Right cardiac atrium (tissue), 5 donors: ENCODE results near the gene CFAP69. TPM values are rescaled to one million over a fixed set of nuclear protein-coding genes. Genes with fewer than 3 reads are reported as not detected.
"Not testable (repeated sequence)": the region's sequence is repeated elsewhere in the genome, so short reads cannot be mapped to it uniquely, and the experiment has no call there.

Experiments
- ATAC-seq, 2 donors: fragments of 200-7000 bp; cut with Tn5 transposase; one replicate each; pipeline versions ENCODE4 v1.8.0 to v1.9.1; 2020; ENCODE audit warnings: moderate library complexity in 2 of 2, mild to moderate bottlenecking in 1 of 2
- DNase-seq, 3 donors: peaks; one replicate each; pipeline ENCODE4 v3.0.0-alpha.2; 2020
- H3K27ac ChIP-seq: one replicate; pipeline ENCODE4 v1.5.1; 2013; ENCODE audit warnings: mild to moderate bottlenecking, low read length, control low read depth, moderate library complexity
- H3K27me3 ChIP-seq: one replicate; pipeline ENCODE4 v1.6.1; 2013; ENCODE audit not compliant: control insufficient read depth, insufficient read depth
- H3K4me1 ChIP-seq: one replicate; pipeline ENCODE4 v1.6.1; 2013; ENCODE audit warnings: low read length; ENCODE audit not compliant: control insufficient read depth, insufficient read depth
- H3K4me3 ChIP-seq: one replicate; pipeline ENCODE4 v1.5.1; 2013; ENCODE audit warnings: low read length, control low read depth
- H3K9me3 ChIP-seq: one replicate; pipeline ENCODE4 v1.6.1; 2013; ENCODE audit warnings: low read length; ENCODE audit not compliant: control insufficient read depth
- WGBS: extraction: QIAGEN DNeasy Blood & Tissue Kit; methylation state at CpG from one replicate; pipeline ENCODE4 v1.1.7; 2013; 5-methylcytosine and 5-hydroxymethylcytosine counted together
- intact Hi-C, 4 donors: fragments of 100-400 bp; cut with DNase I; formaldehyde crosslinking; loops; one replicate each; pipeline versions ENCODE4 v1.11.0 to v1.14.0; 2022 to 2023
- polyA plus RNA-seq: library from polyadenylated mRNA; stranded (reverse); fragments of 200-250 nt; gene quantifications from one replicate; pipeline ENCODE4 v1.2.3, GENCODE V29; 2013
- total RNA-seq, 4 donors: library from RNA; stranded (reverse); fragmentation: NEBNext Ultra II Directional; extraction: Animal tissue kit (Norgen Biotek cat#: 25700); gene quantifications; one replicate each; pipeline ENCODE4 v1.2.1, GENCODE V29; 2021
- donor health status: healthy with polysubstance abuse.
- donor health status: DM: no; HTN: yes; CAD: no.
- donor health status: DM: no; HTN: no; CAD: no.
- donor health status: DM: no; HTN: yes; CAD: no; lungs with severe emphysema.
- donor health status: DM: yes; HTN: yes; CAD: no.

CFAP69 gene
- total and polyA plus RNA-seq, 5 donors: 2.3 to 7.4 (median 3.6) TPM

DNA sequence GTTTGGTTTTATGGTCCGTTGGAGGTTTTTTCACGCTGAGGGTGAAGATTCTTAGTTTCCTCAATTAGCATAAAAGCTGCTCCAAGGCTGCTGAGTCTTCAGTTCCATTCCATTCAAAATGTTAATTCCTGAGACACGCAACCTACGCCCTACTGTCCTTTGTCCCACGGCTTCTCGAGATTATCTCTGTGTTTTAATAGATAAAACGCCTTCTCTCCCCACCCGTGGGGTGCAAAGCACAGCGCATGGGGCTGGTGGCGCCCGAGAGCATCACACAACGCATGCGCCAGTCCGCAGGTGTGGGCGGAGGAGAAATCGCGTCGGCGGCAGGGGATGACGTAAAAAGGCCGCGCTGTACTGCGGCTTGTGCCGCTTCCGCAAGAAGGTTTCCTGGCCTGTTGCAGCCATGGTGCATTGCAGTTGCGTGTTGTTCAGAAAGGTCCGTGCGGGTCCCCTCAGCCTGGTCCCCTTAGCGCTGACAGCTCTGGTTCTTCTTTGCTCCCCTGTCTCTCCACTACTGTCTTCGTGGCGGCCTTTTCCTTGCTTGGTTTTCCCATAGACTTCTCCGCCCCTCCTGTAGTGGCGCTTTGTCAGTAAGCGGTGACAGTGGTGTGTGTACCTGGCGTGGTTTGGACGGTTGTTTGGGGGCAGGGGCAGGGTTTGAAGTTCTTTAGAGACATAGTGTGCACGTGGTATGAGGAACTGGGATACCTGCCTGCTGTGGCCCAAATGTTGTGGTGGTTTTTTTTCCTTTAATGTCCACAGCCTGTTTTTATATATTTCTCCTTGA lies 101.6 kb downstream of the CFAP69 start, which contains the start of gene GTPBP10:
GTPBP10 (plus strand) TSS at position 381 of the 790 bp plus-strand sequence; CDS start at position 407, 26 bp downstream.
- intact Hi-C loops: loop anchor here in 1 of 4 donors (5.0 kb wide), 1 partner anchor 56 kb away; the partner anchor contains the start of gene CLDN12

DNA sequence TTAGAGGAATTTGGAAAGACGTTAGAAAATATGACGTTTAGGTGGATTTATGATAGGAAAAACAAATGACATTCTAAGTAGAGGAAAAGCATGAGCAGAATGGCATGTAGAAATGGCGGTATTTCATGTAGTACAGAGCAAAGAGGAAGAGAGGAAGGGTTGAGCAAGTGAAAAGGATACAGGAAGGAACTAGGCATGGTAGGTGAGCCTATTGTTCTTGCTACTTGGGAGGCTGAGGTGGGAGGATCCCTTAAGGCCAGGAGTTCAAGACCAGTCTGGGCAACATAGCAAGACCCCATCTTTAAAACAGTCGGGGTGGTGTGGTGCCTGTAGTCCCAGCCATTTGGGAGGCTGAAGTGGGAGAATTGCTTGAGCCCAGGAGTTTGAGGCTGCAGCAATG lies 102.8 kb downstream of the CFAP69 start:
- Histone ChIP-seq H3K9me3 (no peaks in the 10 kb centered on the region), H3K4me3 (no peak overlapping the region), H3K4me1 (no peaks in the 10 kb centered on the region), H3K27me3 (no peaks in the 10 kb centered on the region), H3K27ac (no peak overlapping the region)
- 79% methylated on average over 4 of the region's 4 CpGs for WGBS
- ATAC-seq (no peak), DNase-seq (no peak)
- intact Hi-C loops: loop anchor here in 1 of 4 donors (5.0 kb wide), 1 partner anchor 55 kb away; the partner anchor contains the start of gene CLDN12

More for the DNA sequence above, 101.6 kb downstream of the CFAP69 start, which contains the start of gene GTPBP10:
- DNase-seq (peak; percentile 96 to 97 (median 97)), ATAC-seq (peak; percentile 100)
- Histone ChIP-seq H3K4me1 (no peaks in the 10 kb centered on the region), H3K27ac (peak within 1 kb of the TSS; percentile 69), H3K9me3 (no peaks in the 10 kb centered on the region), H3K27me3 (no peaks in the 10 kb centered on the region), H3K4me3 (peak within 1 kb of the TSS; percentile 88)
- WGBS: under 1% methylated on average over 37 of the region's 37 CpGs

DNA sequence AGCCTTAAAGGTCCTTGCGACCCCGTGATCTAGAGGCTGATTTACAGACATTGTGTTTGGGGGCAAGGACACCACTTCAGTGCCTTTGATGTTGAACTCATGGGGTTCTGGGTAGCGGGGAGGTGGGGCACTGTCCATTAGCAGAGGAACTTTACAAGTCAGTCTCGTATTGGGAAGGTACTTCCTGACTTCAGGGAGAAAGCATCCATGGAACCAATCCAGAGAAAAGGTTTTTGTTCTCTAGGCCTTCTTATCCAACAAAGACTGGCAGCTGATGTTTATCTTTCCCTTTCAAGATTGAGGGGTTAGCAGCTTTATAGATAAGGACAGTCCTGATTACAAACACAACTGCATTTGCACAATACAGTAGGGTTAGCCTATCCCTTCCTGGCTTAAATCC lies 104.3 kb downstream of the CFAP69 start:
- no peaks in the 10 kb centered on the region for H3K4me1 ChIP-seq
- no peak for DNase-seq
- H3K27me3 ChIP-seq: no peaks in the 10 kb centered on the region
- H3K27ac ChIP-seq: no peak overlapping the region
- WGBS: 83% methylated on average over 4 of the region's 4 CpGs
- intact Hi-C loops: loop anchor here in 1 of 4 donors (5.0 kb wide), 1 partner anchor 53 kb away; the partner anchor contains the start of gene CLDN12
- ATAC-seq: no peak
- no peaks in the 10 kb centered on the region for H3K9me3 ChIP-seq
- no peak overlapping the region for H3K4me3 ChIP-seq

DNA sequence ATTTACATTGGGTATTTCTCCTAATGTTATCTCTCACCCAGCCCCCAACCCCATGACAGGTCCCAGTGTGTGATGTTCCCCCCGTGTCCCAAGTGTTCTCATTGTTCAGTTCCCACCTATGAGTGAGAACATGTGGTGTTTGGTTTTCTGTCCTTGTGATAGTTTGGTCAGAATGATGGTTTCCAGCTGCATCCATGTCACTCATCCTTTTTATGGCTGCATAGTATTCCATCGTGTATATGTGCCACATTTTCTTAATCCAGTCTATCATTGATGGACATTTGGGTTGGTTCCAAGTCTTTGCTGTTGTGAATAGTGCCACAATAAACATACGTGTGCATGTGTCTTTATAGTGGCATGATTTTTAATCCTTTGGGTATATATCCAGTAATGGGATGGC lies 105.1 kb downstream of the CFAP69 start:
- WGBS: 93% methylated on average over 3 of the region's 3 CpGs
- H3K27me3 ChIP-seq, H3K4me3 ChIP-seq, ATAC-seq, H3K9me3 ChIP-seq, DNase-seq, H3K27ac ChIP-seq, intact Hi-C loops, H3K4me1 ChIP-seq: not testable (repeated sequence)

DNA sequence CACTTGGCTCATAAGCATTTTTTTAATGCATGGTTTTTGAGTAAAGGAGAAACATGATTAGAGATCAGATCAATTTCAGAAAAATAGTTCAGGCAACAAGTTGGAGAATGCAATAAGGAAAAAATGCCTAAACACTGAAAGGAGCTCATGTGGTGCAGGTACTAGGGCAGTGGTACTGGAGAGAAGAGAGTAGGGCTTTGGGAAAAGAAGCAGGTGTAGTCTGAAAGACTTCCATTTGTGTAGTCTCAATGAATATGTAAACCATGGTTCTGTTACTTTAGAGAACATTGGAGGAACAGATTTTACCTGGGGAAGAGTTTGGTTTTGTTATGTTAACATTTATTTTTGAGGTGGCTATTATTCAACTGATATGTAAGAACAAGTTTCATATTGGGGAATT lies 107.0 kb downstream of the CFAP69 start:
- H3K4me1 ChIP-seq: no peaks in the 10 kb centered on the region
- H3K27ac ChIP-seq: no peak overlapping the region
- H3K27me3 ChIP-seq: no peaks in the 10 kb centered on the region
- DNase-seq (no peak), ATAC-seq (no peak)
- intact Hi-C loops: no loop called here
- no peak overlapping the region for H3K4me3 ChIP-seq
- no peaks in the 10 kb centered on the region for H3K9me3 ChIP-seq

Other genes with a start within 250 kb of the CFAP69 start
- 1 to 10 TPM; 1.5 to 7.8 (median 3.1) TPM for gene STEAP1, start 90.7 kb upstream of the CFAP69 start, total RNA-seq
- gene STEAP1, start 90.7 kb upstream of the CFAP69 start, polyA plus RNA-seq: 1.9 TPM
- 10 to 100 TPM; 29.9 to 46.3 (median 42.5) TPM for gene STEAP2, start 33.4 kb upstream of the CFAP69 start, total RNA-seq
- 16.7 TPM for gene STEAP2, start 33.4 kb upstream of the CFAP69 start, polyA plus RNA-seq
- gene FAM237B, start 76.1 kb downstream of the CFAP69 start, total RNA-seq: not detected
- not detected for gene FAM237B, start 76.1 kb downstream of the CFAP69 start, polyA plus RNA-seq
- 10 to 100 TPM; 15.3 to 25.9 (median 20.3) TPM for gene GTPBP10, start 101.5 kb downstream of the CFAP69 start, total RNA-seq
- 11.7 TPM for gene GTPBP10, start 101.5 kb downstream of the CFAP69 start, polyA plus RNA-seq
- gene CLDN12, start 158.3 kb downstream of the CFAP69 start, total RNA-seq: 10 to 100 TPM; 34.9 to 46.1 (median 39.7) TPM
- 24.7 TPM for gene CLDN12, start 158.3 kb downstream of the CFAP69 start, polyA plus RNA-seq
- not detected for gene PTTG1IP2, start 224.5 kb downstream of the CFAP69 start, total RNA-seq
- not detected for gene PTTG1IP2, start 224.5 kb downstream of the CFAP69 start, polyA plus RNA-seq